22Rv1 (cell line): ENCODE results near the gene OR10Z1.

Experiments used
- H3K27ac ChIP-seq: fragments of 450-650 bp; 2 replicates; pipeline ENCODE4 v1.5.1; 2017
- ZFX ChIP-seq: fragments of 450-650 bp; IDR thresholded peaks from 2 replicates; pipeline ENCODE4 v1.6.1; 2017; ENCODE audit warnings: antibody characterized with exemption, borderline replicate concordance
- TF ChIP-seq, protein P1 (sequence below): fragments of 450-650 bp; IDR thresholded peaks from 2 replicates; pipeline ENCODE4 v1.5.1; 2017; ENCODE audit warnings: mild to moderate bottlenecking

OR10Z1 gene, protein sequence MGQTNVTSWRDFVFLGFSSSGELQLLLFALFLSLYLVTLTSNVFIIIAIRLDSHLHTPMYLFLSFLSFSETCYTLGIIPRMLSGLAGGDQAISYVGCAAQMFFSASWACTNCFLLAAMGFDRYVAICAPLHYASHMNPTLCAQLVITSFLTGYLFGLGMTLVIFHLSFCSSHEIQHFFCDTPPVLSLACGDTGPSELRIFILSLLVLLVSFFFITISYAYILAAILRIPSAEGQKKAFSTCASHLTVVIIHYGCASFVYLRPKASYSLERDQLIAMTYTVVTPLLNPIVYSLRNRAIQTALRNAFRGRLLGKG

GRCh38 chr1:158604968-158605367, at the start of gene OR10Z1:
OR10Z1 (plus strand) TSS chr1:158605268; CDS start chr1:158606439, 1,171 bp downstream.
- TF ChIP-seq ZFX = no peak
- TF ChIP-seq, protein P1, sequence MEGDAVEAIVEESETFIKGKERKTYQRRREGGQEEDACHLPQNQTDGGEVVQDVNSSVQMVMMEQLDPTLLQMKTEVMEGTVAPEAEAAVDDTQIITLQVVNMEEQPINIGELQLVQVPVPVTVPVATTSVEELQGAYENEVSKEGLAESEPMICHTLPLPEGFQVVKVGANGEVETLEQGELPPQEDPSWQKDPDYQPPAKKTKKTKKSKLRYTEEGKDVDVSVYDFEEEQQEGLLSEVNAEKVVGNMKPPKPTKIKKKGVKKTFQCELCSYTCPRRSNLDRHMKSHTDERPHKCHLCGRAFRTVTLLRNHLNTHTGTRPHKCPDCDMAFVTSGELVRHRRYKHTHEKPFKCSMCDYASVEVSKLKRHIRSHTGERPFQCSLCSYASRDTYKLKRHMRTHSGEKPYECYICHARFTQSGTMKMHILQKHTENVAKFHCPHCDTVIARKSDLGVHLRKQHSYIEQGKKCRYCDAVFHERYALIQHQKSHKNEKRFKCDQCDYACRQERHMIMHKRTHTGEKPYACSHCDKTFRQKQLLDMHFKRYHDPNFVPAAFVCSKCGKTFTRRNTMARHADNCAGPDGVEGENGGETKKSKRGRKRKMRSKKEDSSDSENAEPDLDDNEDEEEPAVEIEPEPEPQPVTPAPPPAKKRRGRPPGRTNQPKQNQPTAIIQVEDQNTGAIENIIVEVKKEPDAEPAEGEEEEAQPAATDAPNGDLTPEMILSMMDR = no peak
- no peak within 1 kb of the TSS for H3K27ac ChIP-seq

DNA sequence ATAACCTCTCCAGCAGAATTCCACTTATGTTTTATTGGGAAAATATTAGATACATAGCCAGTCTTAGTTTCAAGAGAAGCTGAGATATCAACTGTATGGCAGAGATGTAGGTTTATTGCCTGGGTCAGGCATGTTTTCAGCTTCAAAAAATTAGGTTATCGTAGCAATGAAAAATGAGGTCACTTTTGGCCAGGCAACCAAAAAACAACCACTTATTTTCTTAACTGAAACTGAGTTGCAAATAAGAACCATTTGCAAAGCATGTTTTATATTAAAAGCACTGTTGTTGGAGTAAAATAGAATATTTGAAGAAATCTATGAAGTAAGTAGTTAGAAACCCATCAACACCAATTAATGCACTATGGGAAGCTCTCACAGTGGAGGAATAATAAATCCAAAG, 45.4 kb upstream of the OR10Z1 start:
- no peak overlapping the region for H3K27ac ChIP-seq
- TF ChIP-seq, protein P1 = no peak
- TF ChIP-seq ZFX = no peak

GRCh38 chr1:158563853-158564252, 41.2 kb upstream of the OR10Z1 start:
- TF ChIP-seq, protein P1 = no peak
- no peak overlapping the region for H3K27ac ChIP-seq

- TF ChIP-seq, protein P1 = no peak
- no peak for TF ChIP-seq ZFX
- H3K27ac ChIP-seq = no peak overlapping the region
Measured at GRCh38 chr1:158564608-158565007, 40.5 kb upstream of the OR10Z1 start.

- no peak within 1 kb of the TSS for H3K27ac ChIP-seq
- TF ChIP-seq, protein P1 = no peak
- TF ChIP-seq ZFX = no peak
Measured at GRCh38 chr1:158570480-158570879, 34.6 kb upstream of the OR10Z1 start, which contains the start of gene OR6P1. OR6P1 (minus strand) TSS chr1:158570580; CDS start chr1:158563604, 6,976 bp downstream.

DNA sequence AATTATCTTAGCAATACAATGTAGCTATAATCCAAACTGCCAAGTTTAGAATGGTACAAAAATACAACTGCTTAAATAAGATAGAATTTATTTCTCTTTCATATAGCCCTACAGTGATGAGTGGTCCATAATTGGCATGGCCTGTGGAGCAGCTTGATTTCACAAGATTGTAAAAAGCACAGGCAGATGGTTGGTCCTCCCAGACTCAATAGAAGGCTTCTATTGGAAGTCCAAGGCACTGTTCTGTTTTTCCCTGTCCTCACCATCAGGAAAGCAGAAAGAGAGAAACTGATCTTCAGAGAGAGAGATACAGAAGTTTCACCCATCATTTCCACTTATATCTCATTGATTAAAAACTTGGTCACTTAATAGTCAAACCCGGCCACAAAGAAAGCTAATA, 32.8 kb upstream of the OR10Z1 start:
- TF ChIP-seq, protein P1 = no peak
- no peak for TF ChIP-seq ZFX
- no peak overlapping the region for H3K27ac ChIP-seq

- TF ChIP-seq, protein P1 = no peak
- TF ChIP-seq ZFX = no peak
- H3K27ac ChIP-seq = no peak overlapping the region
Measured at GRCh38 chr1:158577561-158577960, 27.5 kb upstream of the OR10Z1 start.
